PC-3 (cell line): ENCODE data around the gene GPX3.

Source experiments
- CTCF ChIP-seq: fragments of 300-600 bp; sonication (generic); conservative IDR thresholded peaks from 2 replicates; pipeline ENCODE4 v1.5.1; 2017; ENCODE audit warnings: antibody characterized with exemption, low read depth, mild to moderate bottlenecking, low read length
- EZH2 ChIP-seq: fragments of 300-600 bp; sonication (generic); IDR thresholded peaks from one replicate; pipeline ENCODE4 v1.6.1; 2017; ENCODE audit warnings: antibody characterized with exemption, mild to moderate bottlenecking, low read length; ENCODE audit not compliant: unreplicated experiment

GRCh38 chr5:151060742-151061141 lies 40.4 kb downstream of the GPX3 start:
- no peak for TF ChIP-seq CTCF
- no peak for TF ChIP-seq EZH2
